Measurements from ENCODE around the gene SRGAP1.
"Not testable (repeated sequence)": the region's sequence is repeated elsewhere in the genome, so short reads cannot be mapped to it uniquely, and the experiment has no call there.

Gene SRGAP1

DNA sequence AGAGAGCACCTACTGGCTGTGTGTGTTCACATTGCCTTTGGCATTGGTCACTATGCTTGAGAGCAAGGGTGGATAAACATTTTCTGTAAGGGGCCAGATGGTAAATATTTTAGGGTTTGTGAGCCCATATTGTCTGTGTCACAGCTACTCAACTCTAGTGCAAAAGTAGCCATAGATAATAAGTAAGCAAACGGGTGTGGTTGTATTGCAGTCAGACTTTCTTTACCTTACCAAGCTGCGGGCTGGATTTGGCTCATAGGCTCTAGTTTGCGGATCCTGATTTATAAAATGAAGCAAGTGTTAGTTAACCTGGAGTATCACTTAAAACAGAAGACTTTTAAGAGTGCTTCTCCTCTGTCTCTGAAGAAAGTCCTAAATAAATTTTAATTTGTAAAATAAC, 208.6 kb downstream of the SRGAP1 start:
- no peak for DNase-seq (ENCODE audit: low read depth in 2 of 2)

GRCh38 chr12:64054079-64054520, 209.6 kb downstream of the SRGAP1 start:
- DNase-seq (ENCODE audit: low read depth in 2 of 2), result no peak

- DNase-seq (ENCODE audit: low read depth in 2 of 2), result no peak
Observed at GRCh38 chr12:64056741-64057140, 212.2 kb downstream of the SRGAP1 start.

DNA sequence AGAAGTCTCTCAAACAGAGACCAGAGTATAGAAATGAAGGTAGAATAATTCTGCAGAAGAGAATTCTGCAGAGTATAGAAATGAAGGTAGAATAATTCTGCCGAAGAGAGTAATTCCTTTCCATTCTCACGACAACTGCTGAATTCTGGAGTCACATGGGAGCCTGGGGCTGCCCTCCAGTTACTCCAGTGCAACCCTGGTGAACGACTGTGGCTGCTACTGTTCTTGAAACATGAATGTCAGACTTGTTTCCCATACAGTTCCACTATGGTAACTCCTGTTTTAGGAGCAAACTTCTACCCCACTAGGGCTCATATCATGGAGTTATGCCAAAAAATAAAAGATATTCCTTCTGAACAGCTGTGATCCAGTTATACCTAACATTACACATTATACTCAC, 213.2 kb downstream of the SRGAP1 start:
- no peak for DNase-seq (ENCODE audit: low read depth in 2 of 2)

GRCh38 chr12:64058541-64059265, 214.2 kb downstream of the SRGAP1 start:
- DNase-seq (ENCODE audit: low read depth in 2 of 2), result no peak

DNA sequence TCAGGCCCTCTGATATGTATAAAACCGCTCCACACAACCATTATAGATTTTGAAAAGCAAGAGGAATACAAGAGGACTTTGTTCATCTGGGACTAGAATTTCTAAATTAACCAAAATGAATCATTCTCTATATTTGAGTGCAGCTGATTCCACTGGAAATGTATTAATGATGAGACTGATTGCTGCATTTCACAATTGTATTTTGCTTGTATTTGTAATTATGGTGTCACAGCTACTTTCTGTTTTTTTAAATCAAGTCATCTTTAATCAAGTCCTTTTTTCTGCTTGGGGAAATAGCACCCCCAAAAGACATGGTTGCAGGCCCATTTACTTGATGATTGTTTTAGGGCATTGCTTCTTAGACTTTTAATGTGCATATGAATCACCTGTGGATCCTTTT, 215.2 kb downstream of the SRGAP1 start:
- no peak for DNase-seq (ENCODE audit: low read depth in 2 of 2)

DNA sequence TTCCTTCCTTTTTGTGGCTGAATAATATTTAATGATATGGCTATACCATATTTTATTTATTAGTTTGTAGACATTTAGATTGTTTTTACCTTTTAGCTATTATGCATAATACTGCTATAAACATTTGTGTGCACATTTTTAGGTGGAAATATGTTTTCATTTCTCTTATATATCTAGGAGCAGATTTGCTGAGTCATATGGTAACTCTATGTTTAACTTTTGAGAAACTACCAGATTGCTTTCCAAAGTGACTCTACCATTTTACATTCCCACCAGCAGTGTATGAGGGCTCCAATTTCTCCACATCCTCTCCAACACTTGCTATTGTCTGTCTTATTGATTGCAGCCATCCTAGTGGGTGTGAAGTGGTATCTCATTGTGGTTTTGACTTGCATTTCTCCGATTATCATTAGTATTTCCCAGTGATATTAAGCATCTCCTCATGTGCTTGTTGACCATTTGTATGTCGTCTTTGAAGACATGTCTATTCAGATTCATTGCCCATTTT, 217.4 kb downstream of the SRGAP1 start:
- DNase-seq (ENCODE audit: low read depth in 2 of 2), result no peak

- no peak for DNase-seq (ENCODE audit: low read depth in 2 of 2)
Observed at GRCh38 chr12:64063121-64063520, 218.6 kb downstream of the SRGAP1 start.

- DNase-seq (ENCODE audit: low read depth in 2 of 2), result no peak
Observed at GRCh38 chr12:64064240-64064639, 219.7 kb downstream of the SRGAP1 start.

DNA sequence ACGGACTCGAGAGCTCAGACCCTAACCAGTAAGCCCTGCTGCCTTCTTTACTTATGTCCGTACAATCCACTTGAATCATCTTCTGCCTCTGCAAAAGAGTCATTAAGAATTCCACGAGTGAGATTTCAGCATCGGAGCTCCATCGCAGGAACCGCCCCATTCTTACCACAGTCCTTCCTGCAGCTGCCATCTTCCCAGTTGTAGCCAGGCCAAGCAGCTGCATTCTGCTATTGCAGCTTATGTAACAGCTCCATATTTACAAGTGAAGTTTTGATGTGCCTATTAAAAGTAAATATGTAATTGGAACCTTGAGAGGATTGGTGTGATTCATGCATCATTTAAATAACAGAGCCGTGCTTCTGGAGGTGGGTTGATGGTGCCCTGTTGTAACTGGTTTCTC, 220.2 kb downstream of the SRGAP1 start:
- no peak for DNase-seq (ENCODE audit: low read depth in 2 of 2)

DNA sequence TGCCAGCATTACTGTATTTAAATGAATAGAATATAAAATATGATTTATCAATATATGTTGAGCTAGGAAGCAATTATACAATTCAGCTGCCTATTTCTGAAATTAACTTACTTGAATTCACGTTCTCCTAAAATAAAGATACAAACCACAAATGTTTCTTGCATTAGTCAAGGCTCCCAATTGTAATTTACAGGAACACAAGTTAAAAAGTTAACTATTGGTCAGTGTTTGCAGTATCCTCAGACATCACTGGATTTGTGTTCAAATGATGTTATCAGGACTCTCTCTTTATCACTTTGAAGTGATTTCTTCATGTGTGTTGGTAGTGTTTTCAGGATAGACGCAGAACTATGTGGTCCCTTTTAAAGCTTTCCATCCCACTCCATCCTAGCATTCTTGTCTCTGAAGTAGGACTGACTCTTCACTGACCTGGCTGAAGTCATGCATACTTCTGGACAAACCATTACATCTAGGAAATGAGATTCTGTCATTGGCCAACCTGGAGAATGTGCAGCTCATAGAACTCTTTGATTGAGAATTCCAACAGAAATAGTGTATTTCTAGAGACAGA, 221.5 kb downstream of the SRGAP1 start:
- DNase-seq (ENCODE audit: low read depth in 2 of 2), result no peak

GRCh38 chr12:64066776-64067175, 222.3 kb downstream of the SRGAP1 start:
- DNase-seq (ENCODE audit: low read depth in 2 of 2), result no peak

DNA sequence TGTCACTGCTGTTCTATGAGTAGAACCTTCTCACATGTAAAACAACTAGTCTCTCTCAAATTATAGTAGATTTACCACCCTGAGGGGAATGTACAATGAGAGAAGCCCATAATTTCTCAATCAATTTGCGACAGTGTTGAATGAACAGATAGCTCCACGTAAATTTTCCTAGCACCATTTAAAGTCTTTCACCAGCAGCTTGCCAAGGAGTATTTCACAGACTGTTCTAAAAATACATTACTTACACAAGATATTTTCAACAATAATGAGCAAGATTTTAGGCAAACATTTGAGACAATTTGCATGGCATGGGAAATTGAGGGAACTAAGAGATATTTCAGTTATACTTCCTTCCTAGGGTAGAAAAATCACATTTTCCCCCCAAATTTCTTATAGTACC, 226.0 kb downstream of the SRGAP1 start:
- no peak for DNase-seq (ENCODE audit: low read depth in 2 of 2)

GRCh38 chr12:64072916-64073575, 228.5 kb downstream of the SRGAP1 start:
- no peak for DNase-seq (ENCODE audit: low read depth in 2 of 2)

- DNase-seq (ENCODE audit: low read depth in 2 of 2), result not testable (repeated sequence)
Observed at GRCh38 chr12:64076565-64076964, 232.1 kb downstream of the SRGAP1 start.

DNA sequence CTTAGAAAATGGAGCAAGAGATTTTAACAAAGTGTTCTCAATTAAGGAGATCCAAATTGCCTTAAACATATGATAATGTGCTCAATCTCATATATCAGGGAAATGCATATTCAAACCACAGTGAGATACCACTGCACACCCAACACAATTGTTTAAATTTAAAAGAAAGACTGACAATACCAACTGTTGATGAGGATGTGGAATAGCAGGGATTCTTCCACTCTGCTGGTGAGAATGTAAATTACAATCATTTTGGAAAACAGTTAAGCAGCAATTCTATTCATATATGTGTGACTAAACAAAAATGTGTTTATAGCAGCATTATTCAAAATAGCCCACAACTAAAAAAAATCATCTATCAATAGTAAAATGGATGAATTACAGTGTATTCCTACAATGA, 233.4 kb downstream of the SRGAP1 start:
- DNase-seq (ENCODE audit: low read depth in 2 of 2), result no peak

GRCh38 chr12:64080319-64081007, 236.0 kb downstream of the SRGAP1 start:
- no peak for DNase-seq (ENCODE audit: low read depth in 2 of 2)

DNA sequence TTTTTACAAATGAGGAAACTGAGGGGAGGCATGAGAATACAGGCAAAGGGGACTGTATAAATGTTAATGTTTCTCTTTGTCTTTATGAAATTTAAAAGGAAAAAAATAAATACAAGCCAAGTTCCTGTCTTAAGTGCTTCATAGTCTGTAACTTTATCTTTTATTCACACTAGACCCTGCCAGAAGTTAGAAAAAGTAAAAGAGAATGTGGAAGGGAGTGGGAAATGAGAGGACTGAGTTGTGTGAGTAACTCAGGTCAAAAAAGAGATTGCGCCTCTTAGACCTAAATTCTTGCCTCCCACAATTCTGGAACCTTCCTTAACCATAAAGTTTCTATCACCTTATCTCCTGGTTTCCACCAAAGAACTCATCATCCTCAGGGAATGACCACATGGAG, 236.5 kb downstream of the SRGAP1 start:
- DNase-seq (ENCODE audit: low read depth in 2 of 2), result no peak

GRCh38 chr12:64082116-64082515, 237.6 kb downstream of the SRGAP1 start:
- DNase-seq (ENCODE audit: low read depth in 2 of 2), result no peak

DNA sequence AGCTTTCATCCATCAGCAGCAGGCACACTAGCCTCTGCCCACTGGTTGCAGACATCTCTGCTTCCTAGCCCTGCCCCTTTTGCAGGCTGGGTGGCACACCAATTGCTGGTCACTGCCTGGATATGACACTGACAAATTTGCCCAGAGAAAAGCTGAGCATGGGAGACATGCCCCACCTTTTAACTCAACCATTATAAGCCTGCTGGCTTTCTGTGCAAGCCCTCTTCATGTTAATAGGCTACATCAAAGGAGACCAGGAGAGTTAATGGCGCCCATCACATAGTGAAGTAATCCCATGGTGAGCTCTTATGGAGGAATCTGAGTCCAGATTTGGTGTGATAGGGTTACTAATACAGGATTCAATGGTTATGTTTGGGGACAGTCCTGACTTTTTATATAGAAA, 238.4 kb downstream of the SRGAP1 start:
- no peak for DNase-seq (ENCODE audit: low read depth in 2 of 2)

GRCh38 chr12:64083285-64084210, 239.0 kb downstream of the SRGAP1 start:
- peak; percentile 91 to 92 for DNase-seq (ENCODE audit: low read depth in 2 of 2)

Measured in fibroblast of skin of left quadriceps (primary cell).